SK-N-SH treated with all-trans-retinoic acid at 6 μM for 48 hours (cell line): ENCODE measurements around the gene C2CD4C.

Experiments used
- CSDC2 ChIP-seq: fragments of 250-450 bp; sonication (Bioruptor Pico); IDR thresholded peaks from 2 replicates; pipeline ENCODE4 v1.5.0; 2020; ENCODE audit warnings: mild to moderate bottlenecking, moderate library complexity
- ISL1 ChIP-seq: fragments of 250-450 bp; sonication (Bioruptor Pico); IDR thresholded peaks from 2 replicates; pipeline ENCODE4 v2.1.2; 2022; ENCODE audit warnings: mild to moderate bottlenecking, moderate library complexity
- RARB ChIP-seq: fragments of 250-450 bp; sonication (Bioruptor Pico); IDR thresholded peaks from 2 replicates; pipeline ENCODE4 v1.8.0; 2021; ENCODE audit warnings: mild to moderate bottlenecking, moderate library complexity
- TSHZ2 ChIP-seq: fragments of 250-450 bp; sonication (Bioruptor Pico); IDR thresholded peaks from 2 replicates; pipeline ENCODE4 v1.5.0; 2020; ENCODE audit warnings: mild to moderate bottlenecking, moderate library complexity
- TF ChIP-seq, protein P1 (sequence below): fragments of 250-450 bp; sonication (Bioruptor Pico); IDR thresholded peaks from 2 replicates; pipeline ENCODE4 v1.8.0; 2020; ENCODE audit warnings: mild to moderate bottlenecking, moderate library complexity, borderline replicate concordance

- TF ChIP-seq ISL1 (CRISPR knock-in tag) (no peak), RARB (CRISPR knock-in tag) (no peak), TSHZ2 (no peak), CSDC2 (no peak)
- TF ChIP-seq, protein P1, sequence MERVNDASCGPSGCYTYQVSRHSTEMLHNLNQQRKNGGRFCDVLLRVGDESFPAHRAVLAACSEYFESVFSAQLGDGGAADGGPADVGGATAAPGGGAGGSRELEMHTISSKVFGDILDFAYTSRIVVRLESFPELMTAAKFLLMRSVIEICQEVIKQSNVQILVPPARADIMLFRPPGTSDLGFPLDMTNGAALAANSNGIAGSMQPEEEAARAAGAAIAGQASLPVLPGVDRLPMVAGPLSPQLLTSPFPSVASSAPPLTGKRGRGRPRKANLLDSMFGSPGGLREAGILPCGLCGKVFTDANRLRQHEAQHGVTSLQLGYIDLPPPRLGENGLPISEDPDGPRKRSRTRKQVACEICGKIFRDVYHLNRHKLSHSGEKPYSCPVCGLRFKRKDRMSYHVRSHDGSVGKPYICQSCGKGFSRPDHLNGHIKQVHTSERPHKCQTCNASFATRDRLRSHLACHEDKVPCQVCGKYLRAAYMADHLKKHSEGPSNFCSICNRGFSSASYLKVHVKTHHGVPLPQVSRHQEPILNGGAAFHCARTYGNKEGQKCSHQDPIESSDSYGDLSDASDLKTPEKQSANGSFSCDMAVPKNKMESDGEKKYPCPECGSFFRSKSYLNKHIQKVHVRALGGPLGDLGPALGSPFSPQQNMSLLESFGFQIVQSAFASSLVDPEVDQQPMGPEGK, result no peak
Measured at GRCh38 chr19:423691-424466, 14.9 kb upstream of the C2CD4C start.
